A204.1 (cell line): Measurements from ENCODE around the gene DNAH11.
"Not testable (repeated sequence)": the region's sequence is repeated elsewhere in the genome, so short reads cannot be mapped to it uniquely, and the experiment has no call there.

Source experiments
- FAIRE-seq: peaks from 2 replicates; lab custom pipeline; 2012; peaks lifted over from hg19 to GRCh38; lab: Jason Lieb, UNC

DNAH11 gene

DNA sequence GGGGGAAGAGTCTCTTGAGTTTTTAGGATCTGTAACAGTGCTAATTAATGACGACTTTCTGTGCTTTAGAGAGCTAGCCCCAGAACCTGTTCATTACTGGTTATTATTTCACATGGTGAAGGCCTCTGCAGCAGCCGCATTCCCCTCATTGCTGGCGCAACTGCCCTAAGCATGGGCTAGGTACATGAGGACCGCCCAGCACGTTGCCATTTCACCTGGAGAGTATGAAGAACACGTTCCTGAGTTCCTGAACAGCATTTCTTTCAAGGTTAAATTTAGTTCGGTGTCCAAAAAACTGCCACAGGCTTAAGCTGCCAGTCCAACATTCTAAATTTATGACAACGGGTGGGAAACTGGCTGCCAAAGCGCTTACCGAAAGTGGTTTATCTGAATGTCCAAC is 177.0 kb downstream of the DNAH11 start:
- FAIRE-seq, result no peak

DNA sequence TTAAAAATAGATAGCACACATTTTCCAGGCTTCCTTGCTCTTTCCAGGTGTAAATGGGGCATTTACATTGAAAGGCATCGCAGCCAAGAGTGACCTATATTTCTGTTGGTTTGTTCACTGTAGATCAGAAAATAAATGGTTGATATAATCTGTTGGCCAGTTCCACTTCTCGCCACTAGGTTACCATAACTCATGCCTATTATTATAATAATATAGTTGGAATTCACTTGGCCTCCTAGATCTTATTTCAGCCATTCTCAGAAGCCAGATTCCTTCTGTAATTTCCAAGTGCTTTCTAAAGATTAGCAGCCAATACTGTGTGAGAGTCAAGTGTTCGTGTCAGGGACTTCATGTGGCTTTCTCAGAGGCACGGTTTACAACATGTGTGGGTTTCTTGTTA is 179.5 kb downstream of the DNAH11 start:
- no peak for FAIRE-seq

DNA sequence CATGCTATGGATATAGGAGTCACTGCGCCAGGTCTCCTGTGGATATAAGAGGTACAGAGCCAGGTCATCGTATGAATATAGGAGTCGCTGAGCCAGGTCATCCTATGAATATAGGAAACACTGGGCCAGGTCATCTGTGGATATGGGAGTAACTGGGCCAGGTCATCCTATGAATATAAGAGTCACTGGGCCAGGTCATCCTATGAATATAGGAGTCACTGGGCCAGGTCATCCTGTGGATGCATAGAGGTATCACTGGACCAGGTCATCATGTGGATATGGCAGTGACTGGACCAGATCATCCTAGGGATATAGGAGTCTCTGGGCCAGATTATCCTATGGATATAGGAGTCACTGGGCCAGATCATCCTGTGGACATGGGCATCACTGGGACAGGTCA is 181.7 kb downstream of the DNAH11 start:
- no peak for FAIRE-seq

DNA sequence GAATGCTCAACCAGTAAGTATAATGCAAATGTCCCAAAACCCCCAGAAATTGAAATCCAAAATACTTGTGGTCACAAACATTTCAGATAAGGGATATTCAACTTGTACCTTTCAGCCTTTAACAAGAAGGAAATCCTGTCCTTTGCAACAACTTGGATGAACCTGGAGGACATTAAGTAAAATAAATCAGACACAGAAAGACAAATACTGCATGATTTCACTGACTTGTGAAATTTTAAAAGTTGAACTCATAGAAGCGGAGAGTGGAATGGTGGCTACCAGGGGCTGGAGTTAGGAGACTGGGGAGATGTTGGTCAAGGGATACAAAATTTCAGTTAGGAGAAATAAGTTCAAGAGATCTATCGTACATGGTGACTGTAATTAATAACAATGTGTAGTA is 187.6 kb downstream of the DNAH11 start:
- FAIRE-seq, result no peak

DNA sequence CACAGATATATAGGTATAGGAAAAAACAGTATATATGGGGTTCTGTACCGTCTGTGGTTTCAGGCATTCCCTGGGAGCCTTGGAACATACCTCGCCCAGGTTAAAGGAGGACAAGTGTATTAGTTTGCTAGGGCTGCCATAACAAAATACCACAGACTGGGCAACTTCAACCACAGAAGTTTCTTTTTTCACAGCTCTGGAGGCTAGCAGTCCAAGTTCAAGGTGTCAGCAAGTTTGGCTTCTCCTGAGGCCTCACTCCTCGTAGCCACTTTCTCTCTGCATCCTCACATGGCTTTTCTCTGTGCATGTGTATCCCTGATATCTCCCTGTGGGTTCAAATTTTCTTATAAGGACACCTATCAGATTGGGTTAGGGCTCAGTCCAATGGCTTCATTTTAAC is 189.1 kb downstream of the DNAH11 start:
- no peak for FAIRE-seq

DNA sequence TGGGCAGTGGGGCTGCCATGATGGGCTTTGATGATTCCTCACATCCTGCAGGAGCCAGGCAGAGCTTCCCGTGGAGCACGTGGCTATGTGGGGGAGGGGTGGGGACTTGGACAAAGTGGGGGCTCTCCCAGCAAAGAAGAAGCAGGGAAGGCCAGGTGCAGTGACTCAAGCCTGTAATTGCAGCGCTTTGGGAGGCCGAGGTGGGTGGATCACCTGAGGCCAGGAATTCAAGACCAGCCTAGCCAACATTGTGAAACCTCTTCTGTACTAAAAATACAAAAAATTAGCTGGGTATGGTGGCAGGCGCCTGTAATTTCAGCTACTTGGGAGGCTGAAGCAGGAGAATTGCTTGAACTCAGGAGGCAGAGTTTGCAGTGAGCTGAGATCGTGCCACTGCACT is 190.1 kb downstream of the DNAH11 start:
- FAIRE-seq, result not testable (repeated sequence)

DNA sequence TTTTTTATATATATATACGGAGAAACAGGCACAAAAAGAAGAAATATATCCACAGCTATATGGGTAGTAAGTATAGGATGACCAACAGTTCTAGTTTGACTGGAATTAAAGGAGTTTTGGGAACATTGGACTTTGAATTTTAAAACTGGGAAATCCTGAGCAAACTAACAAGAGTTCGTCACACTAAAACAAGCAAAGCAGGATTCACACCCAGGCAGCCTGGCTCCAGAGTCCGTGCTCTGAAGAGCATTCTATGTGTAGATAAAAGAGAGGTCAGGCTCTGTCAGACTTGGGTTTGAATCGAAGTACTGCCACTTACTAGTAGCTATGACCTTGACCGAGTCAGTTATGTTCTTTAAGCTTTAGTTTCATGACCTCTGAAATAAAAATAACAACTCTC is 191.0 kb downstream of the DNAH11 start:
- no peak for FAIRE-seq

DNA sequence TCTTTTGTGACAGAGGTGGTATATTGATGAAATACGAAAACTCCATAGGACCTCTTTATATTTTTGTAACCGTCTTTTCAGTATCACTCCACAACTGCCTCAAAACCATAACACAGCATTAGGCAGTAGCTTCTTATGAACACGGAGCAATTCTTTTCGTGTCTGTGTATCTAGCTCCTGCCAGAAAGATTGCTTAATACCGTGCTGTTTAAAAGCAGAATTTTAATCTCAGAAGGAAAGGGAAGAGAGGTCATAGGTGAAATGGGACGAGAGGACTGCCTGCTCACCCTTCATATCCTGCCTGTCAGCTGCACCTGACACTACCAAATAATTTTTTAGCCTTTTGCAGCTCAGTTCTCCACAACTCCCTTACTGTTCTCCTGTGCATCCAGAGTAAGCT is 200.7 kb downstream of the DNAH11 start:
- no peak for FAIRE-seq

DNA sequence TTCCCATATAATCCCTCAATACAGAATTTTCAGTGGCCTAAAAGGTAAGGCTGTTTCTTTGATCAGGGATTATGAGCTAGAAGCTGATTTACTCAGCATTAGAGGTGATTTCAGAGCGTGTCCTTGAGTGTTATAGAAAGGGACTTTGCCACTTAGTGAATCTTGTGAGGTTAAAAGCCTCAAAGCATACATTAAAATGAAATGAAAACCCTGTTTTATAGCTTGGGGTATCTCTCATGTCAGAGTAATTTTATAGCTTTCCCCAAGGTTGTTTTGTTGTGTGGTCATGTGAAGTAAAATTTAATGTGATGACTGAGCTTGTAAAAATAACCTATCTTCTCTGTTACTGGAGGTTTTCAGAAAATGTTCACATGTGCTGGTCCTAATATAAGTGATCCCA is 204.1 kb downstream of the DNAH11 start:
- FAIRE-seq, result no peak

DNA sequence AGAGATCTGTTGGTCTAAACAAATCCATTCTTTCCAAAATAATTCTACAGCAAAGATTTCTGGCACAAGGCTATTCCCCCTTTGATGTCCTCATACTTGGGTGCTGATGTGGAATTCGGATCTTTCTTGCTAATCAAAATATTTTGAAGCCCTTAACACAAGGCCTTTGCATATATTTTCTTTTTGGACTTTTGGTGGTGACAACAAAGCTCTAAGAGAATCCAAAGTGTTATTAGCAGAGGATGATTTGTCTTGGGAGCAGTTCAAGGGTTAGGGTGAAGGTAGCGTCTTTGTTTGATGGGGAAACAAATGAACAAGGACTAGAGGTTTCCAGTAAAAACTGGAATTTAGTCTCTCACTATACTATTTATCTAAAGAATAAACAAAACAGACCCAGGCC is 205.0 kb downstream of the DNAH11 start:
- FAIRE-seq, result no peak

DNA sequence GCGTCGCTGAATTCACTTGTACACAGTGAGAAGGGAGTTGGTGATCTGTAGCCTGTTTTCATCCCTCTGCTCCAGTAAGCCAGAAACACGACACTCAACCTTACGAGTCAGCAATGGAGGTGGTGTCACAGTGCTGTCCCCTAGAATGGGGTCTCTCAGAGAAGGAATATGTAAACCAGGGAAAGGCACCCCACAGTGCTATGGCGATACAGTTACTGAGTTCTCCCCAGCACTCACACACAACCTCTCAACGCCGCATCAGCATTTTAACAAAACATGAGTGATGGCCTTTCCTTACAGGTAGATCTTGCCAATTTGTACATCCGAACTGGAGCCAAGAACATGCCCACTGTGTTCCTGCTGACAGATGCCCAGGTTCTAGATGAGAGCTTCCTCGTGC is 206.5 kb downstream of the DNAH11 start:
- no peak for FAIRE-seq

DNA sequence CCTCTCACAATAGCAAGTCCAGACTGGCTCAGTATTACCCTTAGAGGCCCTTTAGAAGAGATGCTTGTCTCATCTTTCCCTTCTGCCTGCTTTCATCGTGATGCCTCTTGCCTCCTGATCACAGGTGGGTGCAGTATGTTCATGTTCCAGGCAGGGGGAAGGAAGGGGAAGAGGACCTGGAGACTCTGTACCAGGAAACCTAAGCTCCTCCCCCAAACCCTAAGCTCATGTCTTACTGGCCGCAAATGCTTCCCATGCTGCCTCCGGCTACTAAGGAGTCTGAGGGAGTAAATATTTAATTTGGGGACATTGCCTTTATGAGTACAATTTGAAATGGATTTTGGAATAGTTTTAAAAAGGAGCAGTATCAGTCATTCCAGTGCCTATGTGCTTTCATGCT is 210.2 kb downstream of the DNAH11 start:
- FAIRE-seq, result no peak

DNA sequence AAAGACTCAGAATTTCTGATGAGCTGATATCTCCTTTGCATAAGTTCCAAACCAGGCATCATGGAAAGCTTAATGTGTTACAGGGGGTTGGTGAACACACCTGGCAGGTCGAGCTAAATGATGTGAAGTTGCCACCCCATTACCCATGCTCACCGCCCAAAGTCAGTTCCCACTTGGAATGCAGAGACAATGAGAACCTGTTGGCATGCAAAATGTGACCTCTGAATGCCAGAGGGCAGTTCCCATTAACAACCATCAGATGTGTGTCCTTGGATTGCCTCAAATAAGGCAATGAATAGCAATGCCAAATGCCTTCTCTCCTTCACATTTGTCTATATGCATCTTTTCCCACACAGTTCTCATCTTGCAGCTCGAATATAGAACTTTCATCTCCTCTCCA is 212.1 kb downstream of the DNAH11 start:
- FAIRE-seq, result no peak

DNA sequence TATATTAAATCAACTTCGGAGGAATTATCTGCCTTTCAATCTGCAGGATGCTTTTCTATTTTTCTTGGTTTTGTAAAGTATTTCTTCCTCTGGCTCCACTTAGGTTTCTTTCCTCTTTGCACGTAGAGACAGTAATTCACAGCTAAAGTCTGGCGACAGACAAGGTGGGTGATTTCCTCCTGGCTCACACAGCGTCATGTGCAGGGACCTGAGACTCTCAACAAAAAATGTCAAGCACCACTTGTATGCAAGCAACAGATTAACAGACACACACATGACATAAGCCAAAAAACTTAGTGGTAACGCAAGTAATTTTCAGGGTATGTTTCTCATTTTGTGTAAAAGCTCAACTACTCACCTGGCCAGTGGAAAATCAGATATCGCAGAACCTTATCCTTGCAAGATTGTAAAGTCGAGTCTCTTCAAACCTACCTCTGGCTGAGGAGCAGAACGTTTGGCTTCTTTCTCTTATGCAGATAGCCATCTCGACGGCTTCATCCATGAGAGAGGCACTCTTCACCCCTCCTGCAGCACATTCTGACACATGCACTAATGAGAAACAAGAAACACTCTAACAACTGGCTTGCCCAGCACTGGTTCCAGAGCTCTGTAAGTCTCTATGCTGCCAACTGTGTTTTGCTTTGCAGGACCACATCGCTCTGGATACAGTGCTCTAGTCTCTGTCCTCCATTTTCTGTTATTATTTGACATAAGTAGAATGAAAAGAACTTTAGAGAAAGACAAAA is 214.9 kb downstream of the DNAH11 start:
- no peak for FAIRE-seq

DNA sequence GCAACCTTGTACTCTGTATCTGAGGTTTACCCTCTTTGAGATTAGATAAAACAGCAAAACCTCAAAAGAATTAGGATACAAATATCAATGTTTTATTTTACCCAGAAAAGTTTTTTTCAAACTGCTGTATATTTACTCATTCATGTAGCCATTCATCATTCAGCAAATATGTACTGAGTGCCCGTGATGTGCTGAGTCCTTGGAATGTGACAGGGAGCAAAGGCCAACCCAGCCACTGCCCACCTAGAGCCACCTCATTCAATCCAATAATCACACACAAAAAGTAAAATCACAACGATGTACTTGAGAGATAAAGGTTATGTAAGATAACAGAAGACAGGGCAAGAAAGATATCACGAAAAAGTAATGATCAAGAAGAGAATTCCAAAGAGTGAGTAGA is 215.4 kb downstream of the DNAH11 start:
- FAIRE-seq, result no peak

DNA sequence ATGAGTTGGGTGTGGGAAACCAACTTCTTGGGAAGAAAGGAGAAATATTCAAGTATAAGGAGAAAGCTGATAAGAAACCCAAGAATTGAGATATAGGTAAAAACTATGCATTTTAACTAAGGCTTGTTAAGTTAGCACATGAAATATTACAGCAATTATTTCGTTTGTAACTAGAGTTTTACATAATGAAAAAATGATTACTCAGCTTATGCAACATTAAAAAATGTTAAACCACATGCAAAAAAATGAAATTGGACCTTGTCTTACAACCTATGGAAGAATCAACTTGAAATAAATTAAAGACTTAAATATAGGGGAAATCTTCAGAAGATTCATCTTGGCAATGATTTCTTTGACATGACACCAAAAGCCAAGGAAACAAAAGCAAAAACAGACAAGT is 219.6 kb downstream of the DNAH11 start:
- FAIRE-seq, result no peak

DNA sequence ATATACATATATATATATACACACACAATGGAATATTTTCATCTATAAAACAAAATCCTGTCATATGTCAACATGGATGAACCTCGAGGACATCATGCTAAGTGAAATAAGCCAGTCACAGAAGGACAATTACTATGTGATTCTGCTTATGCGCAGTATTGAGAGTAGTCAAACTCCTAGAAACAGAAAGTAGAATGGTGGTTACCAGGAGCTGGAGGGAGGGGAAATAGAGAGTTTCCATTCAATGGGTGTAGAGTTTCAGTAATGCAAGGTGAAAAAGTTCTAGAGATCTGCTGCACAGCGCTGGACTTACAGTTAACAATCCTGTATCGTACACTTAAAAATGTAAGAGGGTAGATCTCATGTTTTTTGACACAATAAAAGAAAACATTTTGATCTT is 221.0 kb downstream of the DNAH11 start:
- FAIRE-seq, result no peak

DNA sequence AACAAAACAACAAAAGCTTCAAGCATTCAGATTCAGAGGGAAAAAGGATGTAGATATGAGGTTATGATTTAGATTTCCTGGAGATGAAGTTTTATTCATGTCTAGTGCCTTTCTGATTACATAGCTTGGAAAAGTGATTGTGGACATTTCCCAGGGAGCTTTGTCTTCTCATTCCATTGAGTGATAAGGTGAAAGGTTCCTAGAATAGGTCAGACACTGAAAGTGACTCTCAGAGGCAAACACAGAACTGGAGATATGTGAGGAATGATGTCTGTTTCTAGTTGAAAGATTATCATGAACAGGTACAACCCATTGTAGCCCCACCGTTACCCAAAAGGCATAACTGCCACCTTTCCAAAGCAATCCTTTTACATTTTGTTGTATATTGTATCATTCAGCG is 223.4 kb downstream of the DNAH11 start:
- FAIRE-seq, result no peak

DNA sequence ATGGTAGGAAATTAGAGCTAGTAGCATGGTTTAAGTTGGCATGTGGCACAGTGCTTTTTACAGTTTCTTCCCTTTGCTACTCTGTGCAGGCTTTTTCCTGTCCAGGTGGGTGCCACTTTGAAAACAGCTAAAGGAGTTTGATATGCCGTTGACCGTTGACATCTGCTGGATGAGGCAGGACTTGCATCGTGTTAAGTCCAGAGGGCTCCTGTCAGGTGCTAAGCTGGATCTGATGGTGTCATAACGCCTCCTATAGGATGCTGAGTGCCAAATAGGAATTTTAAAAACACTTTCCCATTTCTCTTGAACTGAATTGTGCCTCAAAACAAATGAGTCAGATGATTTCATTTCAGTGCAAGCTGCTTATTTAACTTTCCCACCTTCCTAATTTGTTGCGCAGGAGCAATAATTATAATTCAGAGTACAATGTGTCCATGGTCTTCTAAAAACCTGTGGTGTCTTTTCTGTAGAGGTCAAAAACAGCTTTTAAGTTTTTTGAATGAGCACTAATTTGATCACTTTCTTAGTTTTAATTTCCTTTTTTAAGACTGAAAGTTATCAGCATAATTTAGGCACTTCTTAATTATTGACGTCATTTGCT is 224.6 kb downstream of the DNAH11 start:
- no peak for FAIRE-seq

DNA sequence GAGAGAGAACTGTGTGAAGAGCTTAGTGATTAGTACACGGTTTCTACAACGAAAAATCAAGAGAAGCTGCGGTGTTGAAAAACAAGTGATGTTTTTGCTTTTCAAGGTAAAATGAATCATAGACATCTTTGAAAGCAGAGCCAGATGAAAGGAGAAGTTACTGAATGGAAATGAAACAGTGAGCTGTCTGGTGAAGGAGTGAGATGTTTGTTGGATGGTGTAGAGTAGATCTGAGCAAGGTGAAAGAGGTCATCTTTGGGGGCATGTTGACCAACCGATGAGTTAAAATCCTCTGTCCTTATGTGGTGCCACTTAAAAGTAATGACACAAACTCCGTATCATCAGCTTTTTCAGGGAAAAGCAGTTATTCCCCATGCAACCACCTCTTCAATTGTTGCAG is 225.4 kb downstream of the DNAH11 start:
- FAIRE-seq, result no peak

DNA sequence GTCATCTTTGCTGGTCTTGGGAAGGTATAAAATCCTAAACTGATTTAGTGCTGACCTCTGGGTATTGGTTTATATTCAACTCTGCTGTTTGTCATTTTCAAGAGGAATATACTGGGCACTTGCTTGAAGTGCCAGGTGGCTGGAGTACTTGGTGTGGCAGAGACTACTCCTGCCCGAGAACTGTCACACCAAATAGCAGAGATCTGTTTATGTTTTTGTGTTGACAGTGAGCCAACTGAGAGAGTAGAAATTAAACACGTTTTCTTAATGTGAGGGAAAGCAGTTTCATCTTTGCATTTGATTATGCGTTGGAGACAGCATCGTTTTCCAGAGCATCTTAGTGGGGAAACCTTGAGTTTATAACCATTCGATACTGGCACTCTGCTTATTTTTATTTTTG is 228.4 kb downstream of the DNAH11 start:
- no peak for FAIRE-seq

DNA sequence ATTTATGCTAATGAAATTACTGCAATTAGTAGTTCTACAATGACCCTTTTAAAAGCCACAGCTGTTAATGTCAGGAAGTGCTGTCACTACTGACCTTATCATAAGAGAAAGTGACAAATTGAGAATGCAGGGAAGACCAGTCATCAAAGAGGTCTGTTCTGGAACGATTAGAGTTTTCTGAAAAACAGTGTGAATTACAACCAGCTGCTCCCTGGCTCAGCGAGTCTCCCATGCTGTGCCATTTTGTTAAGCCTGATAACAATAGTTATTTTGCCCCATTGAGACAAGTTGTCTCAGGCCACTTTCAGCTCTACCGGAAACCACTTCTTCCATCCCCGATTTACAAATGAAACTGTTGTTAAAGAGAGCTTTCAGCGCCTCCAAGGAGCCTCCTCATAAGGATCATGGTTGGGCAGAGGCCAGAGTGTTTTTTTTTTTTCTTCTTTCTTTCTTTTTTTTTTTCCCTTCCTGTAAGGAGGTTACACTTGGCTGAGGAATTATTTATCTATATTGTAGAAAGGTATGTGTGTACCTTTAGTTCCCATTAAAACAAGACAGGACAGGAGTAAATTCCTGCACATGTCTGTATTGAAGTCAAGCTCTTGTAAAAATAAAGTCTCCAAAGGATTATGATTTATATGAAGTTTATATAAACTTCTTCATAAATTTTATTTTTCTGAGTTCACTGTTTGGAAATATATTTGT is 229.2 kb downstream of the DNAH11 start:
- FAIRE-seq, result no peak

DNA sequence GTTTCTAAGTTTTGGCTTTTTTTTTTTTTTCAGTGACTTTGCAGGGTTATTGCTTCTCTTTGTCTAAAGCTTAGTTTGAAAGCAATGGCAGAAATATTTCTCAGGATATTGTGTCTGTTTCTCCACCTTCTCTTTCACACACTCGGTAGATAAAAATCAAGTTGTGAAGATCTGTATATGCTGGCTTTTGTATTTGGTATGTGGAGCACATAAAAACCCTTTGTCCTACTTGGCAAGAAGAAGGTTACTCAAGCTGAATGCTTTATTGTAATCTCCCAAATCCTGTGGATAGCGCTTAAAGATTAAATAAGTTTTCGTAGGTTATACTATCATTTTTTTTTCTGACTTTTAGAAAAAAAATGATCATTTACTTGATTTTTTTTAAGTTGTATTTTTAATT is 230.5 kb downstream of the DNAH11 start:
- no peak for FAIRE-seq

DNA sequence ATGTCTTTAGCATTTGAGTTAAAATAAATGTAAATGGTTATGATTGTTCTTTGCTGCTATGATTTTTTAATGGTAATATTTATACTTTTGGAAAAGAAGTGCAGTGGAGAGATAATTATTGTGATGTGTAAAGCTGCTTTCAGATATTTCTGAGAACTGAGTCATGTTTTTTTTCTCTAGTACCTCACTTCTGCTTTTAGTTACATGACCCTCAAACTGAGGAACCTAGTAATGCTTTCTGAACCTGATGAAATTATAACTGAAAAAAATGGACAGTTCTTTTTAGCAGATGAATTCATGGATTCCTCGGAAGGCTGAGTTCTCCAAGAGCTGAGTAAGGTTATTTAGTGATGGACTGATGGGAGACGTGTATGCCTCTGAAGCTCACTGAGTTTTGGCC is 235.1 kb downstream of the DNAH11 start:
- no peak for FAIRE-seq
